Stimulated activated naive CD8-positive, alpha-beta T cell treated with anti-CD3 and anti-CD28 coated beads, Interleukin-15, Interleukin-2, amounts not matched to agents 100 ng/mL and 50 ng/mL, for 24 hours (primary cell): ENCODE measurements around the gene CYTH3.
A peak's percentile ranks its signal among the peaks of the same experiment; 100 is the strongest.
"Not testable (repeated sequence)": the region's sequence is repeated elsewhere in the genome, so short reads cannot be mapped to it uniquely, and the experiment has no call there.

ENCODE experiments used
- H3K27ac Mint-ChIP-seq: one replicate; pipeline ENCODE4 v1.8.0; 2021; ENCODE audit warnings: mild to moderate bottlenecking, mixed read lengths
- H3K27me3 Mint-ChIP-seq: one replicate; pipeline ENCODE4 v1.8.0; 2021; ENCODE audit warnings: mixed read lengths
- H3K36me3 Mint-ChIP-seq: one replicate; pipeline ENCODE4 v1.8.0; 2021; ENCODE audit warnings: low read depth, mixed read lengths
- H3K4me1 Mint-ChIP-seq: one replicate; pipeline ENCODE4 v1.8.0; 2021; ENCODE audit warnings: low read depth, mixed read lengths
- H3K4me3 Mint-ChIP-seq: one replicate; pipeline ENCODE4 v1.8.0; 2021; ENCODE audit warnings: mild to moderate bottlenecking, mixed read lengths
- H3K9me3 Mint-ChIP-seq: one replicate; pipeline ENCODE4 v1.8.0; 2021; ENCODE audit warnings: mixed read lengths

Gene CYTH3

GRCh38 chr7:6235029-6235871 lies 37.2 kb downstream of the CYTH3 start:
- Mint-ChIP-seq H3K4me3 (no peak overlapping the region), H3K36me3 (no peaks in the 10 kb centered on the region), H3K4me1 (peaks cover 35% of the 10 kb centered on the region), H3K27me3 (peaks cover 14% of the 10 kb centered on the region), H3K9me3 (no peaks in the 10 kb centered on the region), H3K27ac (no peak overlapping the region)

DNA sequence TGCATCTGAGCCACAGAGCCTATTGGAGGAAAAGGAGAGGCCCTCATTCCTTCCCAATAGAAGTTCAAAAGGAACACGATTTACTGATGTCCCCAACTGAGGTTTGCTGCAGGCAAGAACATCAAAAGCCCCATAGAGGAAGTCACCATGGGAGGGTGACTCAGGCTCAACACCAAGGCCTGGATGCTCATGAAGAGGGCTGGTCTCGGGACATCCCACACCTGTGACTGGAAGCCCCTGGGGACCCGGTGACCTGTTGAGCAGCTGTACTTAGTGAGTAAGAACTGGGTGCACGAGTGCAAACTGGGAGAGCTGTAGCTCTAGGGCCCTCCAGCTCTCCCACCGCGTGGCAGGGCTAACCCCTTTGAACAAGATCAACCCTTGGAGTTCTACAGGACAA lies 38.0 kb downstream of the CYTH3 start:
- Mint-ChIP-seq H3K27me3 (peaks cover 13% of the 10 kb centered on the region), H3K27ac (no peak overlapping the region), H3K4me3 (no peak overlapping the region), H3K9me3 (no peaks in the 10 kb centered on the region), H3K4me1 (peaks cover 32% of the 10 kb centered on the region), H3K36me3 (no peaks in the 10 kb centered on the region)

- H3K4me1 Mint-ChIP-seq, result peaks cover 43% of the 10 kb centered on the region
- H3K36me3 Mint-ChIP-seq, result no peaks in the 10 kb centered on the region
- H3K27me3 Mint-ChIP-seq, result peaks cover 22% of the 10 kb centered on the region
- H3K9me3 Mint-ChIP-seq, result no peaks in the 10 kb centered on the region
- H3K27ac Mint-ChIP-seq, result no peak overlapping the region
- no peak overlapping the region for H3K4me3 Mint-ChIP-seq
Measured at GRCh38 chr7:6232534-6232933, 39.9 kb downstream of the CYTH3 start.

- Mint-ChIP-seq H3K36me3 (no peaks in the 10 kb centered on the region), H3K27ac (no peak overlapping the region), H3K27me3 (peaks cover 24% of the 10 kb centered on the region), H3K4me1 (peaks cover 43% of the 10 kb centered on the region), H3K9me3 (no peaks in the 10 kb centered on the region), H3K4me3 (no peak overlapping the region)
Measured at GRCh38 chr7:6232116-6232515, 40.3 kb downstream of the CYTH3 start.

- Mint-ChIP-seq H3K4me1 (peaks cover 43% of the 10 kb centered on the region), H3K27ac (no peak overlapping the region), H3K4me3 (no peak overlapping the region)
Measured at GRCh38 chr7:6231184-6231583, 41.2 kb downstream of the CYTH3 start.

GRCh38 chr7:6229284-6229683 lies 43.1 kb downstream of the CYTH3 start:
- H3K9me3 Mint-ChIP-seq, result not testable (repeated sequence)
- H3K4me1 Mint-ChIP-seq, result peaks cover 35% of the 10 kb centered on the region

More at GRCh38 chr7:6231184-6231583, 41.2 kb downstream of the CYTH3 start:
- no peaks in the 10 kb centered on the region for H3K9me3 Mint-ChIP-seq
- H3K36me3 Mint-ChIP-seq, result no peaks in the 10 kb centered on the region
- peaks cover 29% of the 10 kb centered on the region for H3K27me3 Mint-ChIP-seq

GRCh38 chr7:6228361-6229229 lies 43.8 kb downstream of the CYTH3 start:
- H3K9me3 Mint-ChIP-seq, result no peaks in the 10 kb centered on the region
- no peak overlapping the region for H3K27ac Mint-ChIP-seq
- no peak overlapping the region for H3K4me3 Mint-ChIP-seq
- peaks cover 29% of the 10 kb centered on the region for H3K27me3 Mint-ChIP-seq
- no peaks in the 10 kb centered on the region for H3K36me3 Mint-ChIP-seq
- H3K4me1 Mint-ChIP-seq, result peaks cover 28% of the 10 kb centered on the region

More at GRCh38 chr7:6229284-6229683, 43.1 kb downstream of the CYTH3 start:
- H3K27me3 Mint-ChIP-seq, result peaks cover 29% of the 10 kb centered on the region
- not testable (repeated sequence) for H3K27ac Mint-ChIP-seq, H3K4me3 Mint-ChIP-seq, H3K36me3 Mint-ChIP-seq

GRCh38 chr7:6227294-6227846 lies 45.1 kb downstream of the CYTH3 start:
- H3K27ac Mint-ChIP-seq, result no peak overlapping the region
- H3K9me3 Mint-ChIP-seq, result no peaks in the 10 kb centered on the region
- H3K4me1 Mint-ChIP-seq, result peaks cover 20% of the 10 kb centered on the region
- peaks cover 29% of the 10 kb centered on the region for H3K27me3 Mint-ChIP-seq
- H3K4me3 Mint-ChIP-seq, result no peak overlapping the region
- H3K36me3 Mint-ChIP-seq, result no peaks in the 10 kb centered on the region

DNA sequence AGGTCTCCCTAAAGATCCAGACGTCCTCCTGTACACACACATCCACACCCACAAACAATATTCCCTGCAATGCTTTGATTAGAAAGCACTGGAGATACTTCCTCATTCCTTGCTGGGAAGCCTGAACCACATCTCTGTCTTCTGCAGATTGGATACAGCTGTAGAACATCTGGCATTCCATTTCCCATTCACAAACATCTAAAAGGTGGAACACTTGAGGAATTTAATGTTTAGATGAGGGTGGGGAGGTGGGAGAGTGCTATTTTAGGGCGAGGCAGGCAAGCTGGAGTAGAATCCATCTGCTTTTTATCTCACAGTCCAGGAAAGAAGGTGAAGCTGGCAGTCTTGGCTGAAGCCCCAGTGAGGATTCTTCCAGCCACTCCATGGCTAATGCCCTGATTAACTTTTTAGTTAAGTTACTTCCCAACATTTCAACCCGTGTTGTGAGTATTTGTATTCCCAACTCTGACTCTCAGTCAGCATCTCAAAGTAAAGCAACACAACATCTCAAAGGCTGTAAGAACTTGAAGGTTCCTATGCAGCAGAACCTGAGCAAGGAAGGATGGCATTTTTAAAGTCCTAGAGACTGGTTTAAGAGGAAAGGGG lies 46.1 kb downstream of the CYTH3 start:
- H3K27me3 Mint-ChIP-seq, result peaks cover 25% of the 10 kb centered on the region
- peaks cover 24% of the 10 kb centered on the region for H3K4me1 Mint-ChIP-seq
- H3K36me3 Mint-ChIP-seq, result peaks cover 1% of the 10 kb centered on the region
- H3K4me3 Mint-ChIP-seq, result no peak overlapping the region
- H3K9me3 Mint-ChIP-seq, result no peaks in the 10 kb centered on the region
- no peak overlapping the region for H3K27ac Mint-ChIP-seq

DNA sequence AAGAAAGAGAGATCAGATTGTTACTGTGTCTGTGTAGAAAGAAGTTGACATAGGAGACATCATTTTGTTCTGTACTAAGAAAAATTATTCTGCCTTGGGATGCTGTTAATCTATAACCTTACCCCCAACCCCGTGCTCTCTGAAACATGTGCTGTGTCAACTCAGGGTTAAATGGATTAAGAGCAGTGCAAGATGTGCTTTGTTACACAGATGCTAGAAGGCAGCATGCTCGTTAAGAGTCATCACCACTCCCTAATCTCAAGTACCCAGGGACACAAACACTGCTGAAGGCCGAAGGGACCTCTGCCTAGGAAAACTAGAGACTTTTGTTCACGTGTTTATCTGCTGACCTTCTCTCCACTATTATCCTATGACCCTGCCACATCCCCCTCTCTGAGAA lies 49.0 kb downstream of the CYTH3 start:
- Mint-ChIP-seq H3K27me3 (peaks cover 28% of the 10 kb centered on the region), H3K4me1 (peaks cover 22% of the 10 kb centered on the region)
- H3K9me3 Mint-ChIP-seq, H3K27ac Mint-ChIP-seq, H3K36me3 Mint-ChIP-seq, H3K4me3 Mint-ChIP-seq: not testable (repeated sequence)

DNA sequence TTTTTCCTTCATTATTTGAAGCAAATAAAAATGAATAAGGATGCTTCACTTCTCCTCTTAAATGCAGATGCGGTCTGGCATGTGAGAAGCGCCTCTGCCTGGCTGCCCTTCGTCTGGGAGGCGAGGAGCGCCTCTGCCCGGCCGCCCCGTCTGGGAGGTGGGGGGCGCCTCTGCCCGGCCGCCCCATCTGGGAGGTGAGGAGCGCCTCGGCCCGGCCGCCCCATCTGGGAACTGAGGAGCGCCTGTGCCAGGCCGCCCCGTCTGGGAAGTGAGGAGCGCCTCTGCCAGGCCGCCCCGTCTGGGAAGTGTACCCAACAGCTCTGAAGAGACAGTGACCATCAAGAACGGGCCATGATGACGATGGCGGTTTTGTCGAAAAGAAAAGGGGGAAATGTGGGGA lies 49.4 kb downstream of the CYTH3 start:
- H3K4me3 Mint-ChIP-seq, H3K27ac Mint-ChIP-seq, H3K36me3 Mint-ChIP-seq, H3K9me3 Mint-ChIP-seq: not testable (repeated sequence)
- peaks cover 28% of the 10 kb centered on the region for H3K27me3 Mint-ChIP-seq
- peaks cover 18% of the 10 kb centered on the region for H3K4me1 Mint-ChIP-seq

- Mint-ChIP-seq H3K4me1 (peaks cover 16% of the 10 kb centered on the region), H3K27me3 (peaks cover 25% of the 10 kb centered on the region), H3K9me3 (no peaks in the 10 kb centered on the region), H3K4me3 (peak overlapping the region; percentile 56), H3K27ac (peak overlapping the region; percentile 89), H3K36me3 (peaks cover 4% of the 10 kb centered on the region)
Measured at GRCh38 chr7:6221340-6222319, 50.8 kb downstream of the CYTH3 start.

DNA sequence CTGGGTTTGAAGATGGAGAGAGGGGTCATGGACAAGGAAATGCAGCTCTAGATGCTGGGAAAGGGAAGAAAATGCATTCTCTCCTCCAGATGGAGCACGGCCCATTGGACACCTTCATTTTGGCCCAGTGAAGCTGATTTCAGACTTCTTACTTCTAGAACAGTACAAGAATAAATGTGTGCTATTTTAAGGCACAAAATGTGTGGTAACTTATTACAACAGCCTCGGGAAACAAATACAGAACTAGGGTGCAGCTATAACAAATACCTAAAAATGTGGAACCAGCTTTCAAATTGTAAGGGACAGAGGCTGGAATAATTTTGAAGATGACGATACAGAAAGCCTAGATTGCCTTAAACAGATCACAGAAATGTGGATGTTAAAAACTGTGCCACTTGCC lies 54.1 kb downstream of the CYTH3 start:
- Mint-ChIP-seq H3K4me3 (no peak overlapping the region), H3K36me3 (peaks cover 4% of the 10 kb centered on the region)

GRCh38 chr7:6212008-6212407 lies 60.4 kb downstream of the CYTH3 start:
- H3K27ac Mint-ChIP-seq, result no peak overlapping the region
- H3K4me1 Mint-ChIP-seq, result peaks cover 5% of the 10 kb centered on the region
- peaks cover 7% of the 10 kb centered on the region for H3K27me3 Mint-ChIP-seq
- H3K36me3 Mint-ChIP-seq, result no peaks in the 10 kb centered on the region
- H3K4me3 Mint-ChIP-seq, result no peak overlapping the region
- no peaks in the 10 kb centered on the region for H3K9me3 Mint-ChIP-seq

More for the DNA sequence above, 54.1 kb downstream of the CYTH3 start:
- peaks cover 22% of the 10 kb centered on the region for H3K27me3 Mint-ChIP-seq
- peaks cover 21% of the 10 kb centered on the region for H3K4me1 Mint-ChIP-seq
- H3K27ac Mint-ChIP-seq, result peak overlapping the region; percentile 19
- H3K9me3 Mint-ChIP-seq, result no peaks in the 10 kb centered on the region
